Epidermal melanocyte (primary cell): ENCODE results near the gene KIRREL3.

Experiments used
- DNase-seq: peaks from one replicate; pipeline ENCODE4 v3.0.0; 2011; ENCODE audit warnings: low spot score; ENCODE audit not compliant: insufficient read length

Gene KIRREL3

DNA sequence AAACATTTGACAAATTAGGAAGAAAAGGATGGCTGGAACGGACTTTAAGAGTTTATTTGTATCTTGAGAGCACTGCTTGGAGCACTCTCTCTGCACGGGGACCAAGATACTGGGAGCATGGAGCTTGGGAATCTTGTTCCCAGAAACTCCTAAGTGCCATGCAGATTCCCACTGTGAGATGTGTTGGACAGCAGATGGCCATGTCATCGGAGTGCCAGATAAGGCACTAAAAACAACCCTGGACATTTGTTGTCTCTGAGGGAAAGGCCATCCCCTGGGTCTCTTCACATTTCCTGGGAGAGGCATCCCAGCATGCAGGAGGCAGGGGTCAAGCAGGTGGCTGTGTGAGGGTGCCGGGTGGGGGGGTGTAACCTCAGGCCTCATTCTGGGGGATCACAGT is 2.9 kb downstream of the KIRREL3 start:
- no peak for DNase-seq

- DNase-seq, result no peak
Observed at GRCh38 chr11:126997196-126997595, 3.4 kb downstream of the KIRREL3 start.

DNA sequence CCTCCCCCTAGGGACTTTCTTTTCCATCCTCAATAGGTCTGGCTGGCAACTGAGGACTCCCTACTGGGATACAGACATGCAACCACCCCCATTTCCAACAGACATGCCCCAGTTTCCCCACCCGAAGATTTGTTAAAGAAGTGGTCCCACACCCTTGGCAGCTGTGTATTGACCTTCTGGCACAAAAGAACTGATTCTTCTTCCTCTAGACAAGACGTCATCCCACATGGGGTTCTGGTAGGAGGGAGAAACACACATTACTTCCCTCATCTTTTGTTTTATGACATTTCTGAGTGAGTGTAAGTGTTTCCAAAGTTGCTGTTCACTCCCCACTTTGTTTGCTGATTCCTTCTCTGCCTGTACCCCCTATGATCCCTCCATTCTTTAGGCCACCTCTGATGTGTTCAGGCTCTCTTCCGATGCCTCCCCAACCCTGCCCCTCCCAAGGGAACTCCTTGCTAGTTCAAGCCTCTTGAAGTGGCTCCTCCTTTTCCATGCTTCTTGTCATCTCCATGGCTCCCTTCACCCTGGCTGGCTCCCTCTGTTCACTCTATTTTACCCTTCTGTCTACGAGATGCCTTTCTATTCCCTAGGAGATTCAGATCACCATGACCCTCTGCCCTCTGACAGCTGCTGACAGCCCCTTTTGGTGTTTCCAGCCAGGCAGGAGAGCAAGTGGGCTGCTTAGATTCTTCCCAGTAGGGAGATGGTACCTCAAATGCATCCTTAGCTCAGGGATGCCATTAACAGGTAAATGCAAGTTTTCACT is 4.3 kb downstream of the KIRREL3 start:
- DNase-seq, result no peak

DNA sequence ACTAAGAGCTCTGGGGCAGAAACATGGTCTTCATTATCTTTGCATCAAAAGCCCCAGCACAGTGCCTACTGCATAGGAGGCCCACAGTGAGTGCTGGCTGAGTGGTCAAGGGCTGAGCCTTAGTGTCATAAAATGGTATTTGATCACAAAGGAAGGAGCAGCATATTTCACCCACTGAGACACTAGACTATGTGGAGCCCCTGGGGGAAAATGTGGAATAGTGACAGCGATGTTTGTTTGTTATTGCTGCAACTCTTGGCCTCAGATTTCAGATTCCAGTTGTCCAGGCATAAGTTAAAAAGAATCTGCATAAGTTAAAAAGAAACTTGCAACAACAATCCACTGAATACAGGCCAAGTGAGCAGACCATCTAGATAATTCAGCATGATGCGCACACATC is 7.0 kb downstream of the KIRREL3 start:
- no peak for DNase-seq

DNA sequence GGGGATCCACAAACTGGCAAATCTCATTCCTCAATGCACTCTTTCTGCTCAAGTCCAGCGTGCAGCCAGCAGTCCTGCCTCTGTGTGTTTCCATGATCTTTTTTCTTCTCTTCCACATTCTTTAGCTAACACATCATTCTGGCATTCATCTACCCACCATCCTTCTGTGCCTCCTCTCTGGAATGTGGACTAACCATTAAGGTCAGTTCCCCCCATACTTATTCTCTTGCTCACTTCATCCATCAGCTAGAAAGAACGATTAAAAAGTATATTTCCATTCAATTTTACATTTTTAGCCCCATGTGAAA is 7.8 kb downstream of the KIRREL3 start:
- DNase-seq, result no peak

- DNase-seq, result no peak
Observed at GRCh38 chr11:126992065-126992803, 8.3 kb downstream of the KIRREL3 start.

GRCh38 chr11:126991596-126991995 is 9.0 kb downstream of the KIRREL3 start:
- DNase-seq, result no peak

GRCh38 chr11:126990716-126991480 is 9.7 kb downstream of the KIRREL3 start:
- DNase-seq, result no peak

DNA sequence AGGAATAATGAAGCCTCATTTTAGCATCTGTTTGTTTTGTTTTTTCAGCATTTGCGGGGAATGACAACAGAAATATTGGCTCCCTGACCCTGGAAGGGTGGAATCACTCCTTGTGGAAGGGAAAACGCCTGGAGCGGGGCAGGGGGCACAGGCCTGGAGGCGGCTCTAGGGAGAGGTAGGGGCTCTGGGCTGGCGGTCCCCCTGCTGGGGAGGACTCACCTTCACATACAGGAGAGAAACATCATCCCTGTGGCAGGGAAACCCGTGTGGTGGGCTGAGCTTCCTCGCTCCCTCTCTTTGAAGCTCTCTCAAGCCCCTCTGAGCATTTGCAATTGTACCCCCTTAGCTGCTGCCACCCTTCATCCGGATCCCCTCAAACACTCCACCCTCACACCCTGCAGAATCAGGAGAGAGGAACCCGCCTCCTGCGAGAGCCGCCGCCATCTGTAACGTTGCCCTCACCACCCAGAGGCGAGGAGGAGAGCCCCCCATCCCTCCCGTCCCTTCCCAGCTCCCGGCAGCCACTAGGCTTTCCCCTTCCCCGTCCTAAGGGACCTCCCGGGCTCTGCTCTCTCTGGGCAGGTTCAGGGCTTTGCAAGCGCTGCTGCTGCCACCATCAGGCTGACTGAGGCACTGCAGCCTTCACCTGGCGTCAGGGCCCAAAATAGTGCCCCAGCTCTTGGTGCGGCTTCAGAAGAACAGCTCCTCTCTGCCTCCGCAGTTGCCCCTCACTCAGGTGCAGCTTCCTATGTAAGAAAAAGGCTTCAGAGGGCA is 10.4 kb downstream of the KIRREL3 start:
- peak; percentile 70 for DNase-seq

GRCh38 chr11:126988655-126989054 is 11.9 kb downstream of the KIRREL3 start:
- DNase-seq, result no peak

DNA sequence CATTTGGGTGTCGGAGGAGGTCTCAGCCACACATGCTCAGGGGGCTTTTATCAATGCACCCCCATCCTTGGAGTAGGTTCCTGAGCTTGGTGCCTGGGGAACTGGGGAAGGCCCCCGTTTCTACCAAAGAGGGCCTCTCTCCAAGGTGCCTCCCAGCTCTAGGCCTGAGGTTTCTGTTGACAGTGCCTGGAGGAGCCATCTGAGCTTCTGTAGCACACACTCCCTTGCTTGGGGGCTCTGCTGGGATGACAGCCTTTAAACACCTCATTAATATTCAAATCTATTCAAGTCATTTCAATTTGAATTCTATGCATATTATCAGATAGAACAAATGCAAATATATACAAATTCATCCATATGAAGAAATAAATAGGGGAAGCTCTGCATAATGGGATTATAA is 18.9 kb downstream of the KIRREL3 start:
- DNase-seq, result no peak

DNA sequence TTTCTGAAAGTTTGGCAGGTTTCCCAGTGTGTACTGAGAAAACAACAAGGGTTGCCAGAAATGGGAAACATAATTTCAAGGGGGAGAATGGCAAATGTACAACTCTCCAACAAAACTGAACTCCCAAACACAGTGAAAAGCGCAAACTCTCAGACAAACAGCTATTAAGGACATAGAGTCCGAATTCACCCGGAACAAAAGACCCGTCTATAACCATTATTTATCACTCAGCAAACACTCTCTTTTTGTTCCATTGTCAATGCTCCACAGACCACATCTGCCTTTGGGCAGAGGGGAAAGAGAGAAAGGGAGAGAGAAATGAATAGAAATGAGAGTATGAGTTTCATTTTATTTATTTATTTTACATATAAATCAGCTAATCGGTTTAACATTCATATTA is 21.7 kb downstream of the KIRREL3 start:
- DNase-seq, result no peak

DNA sequence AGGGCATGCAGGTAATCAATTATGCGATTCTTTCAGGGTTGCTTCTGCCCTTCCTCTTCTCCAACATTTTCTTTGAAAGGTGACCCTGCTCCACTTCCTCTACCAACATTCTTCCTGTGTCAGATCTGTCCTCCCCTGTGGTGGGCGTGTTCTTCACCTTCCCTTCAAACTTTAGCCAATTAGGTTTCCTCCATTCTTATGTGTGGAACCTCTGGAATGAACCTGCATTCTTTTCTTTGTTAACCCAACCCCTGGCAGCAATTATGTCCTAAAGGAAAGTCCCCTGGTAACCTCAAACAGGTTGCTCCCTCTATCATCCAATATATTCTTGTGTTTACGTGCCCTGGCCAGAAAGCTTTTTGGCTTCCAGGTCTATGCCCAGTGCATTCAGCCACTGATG is 22.4 kb downstream of the KIRREL3 start:
- no peak for DNase-seq

- peak; percentile 22 for DNase-seq
Observed at GRCh38 chr11:126973051-126973450, 27.5 kb downstream of the KIRREL3 start.

GRCh38 chr11:126971305-126971704 is 29.3 kb downstream of the KIRREL3 start:
- no peak for DNase-seq

DNA sequence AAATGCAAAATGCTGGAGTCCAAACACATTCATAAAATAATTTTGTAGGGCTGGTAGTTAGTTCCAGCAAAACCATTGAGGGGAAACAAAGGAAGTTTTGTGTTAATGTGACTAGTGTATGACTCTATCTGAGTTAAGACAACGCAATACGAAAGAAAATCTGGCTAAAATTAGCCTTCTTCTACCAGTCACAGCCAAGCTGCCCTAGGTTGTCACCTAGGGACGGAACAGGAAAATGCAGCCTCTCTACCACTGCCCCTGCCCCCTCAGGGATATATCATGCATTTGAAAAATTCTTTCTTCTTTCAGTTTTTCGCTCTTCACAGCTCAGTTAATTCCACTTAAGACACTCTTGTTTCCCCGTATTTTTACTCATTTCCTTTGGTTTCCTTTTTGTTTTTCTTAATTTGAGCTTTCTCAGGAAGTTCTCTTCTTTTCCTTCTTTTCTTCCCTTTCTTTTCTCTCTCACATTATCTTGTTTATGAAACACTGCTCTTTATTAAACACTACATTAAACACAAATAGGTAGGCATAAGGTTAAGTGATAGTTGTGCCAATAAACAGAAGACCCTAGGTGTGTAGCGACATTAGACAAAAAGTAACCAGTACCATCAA is 30.6 kb downstream of the KIRREL3 start:
- peak; percentile 47 for DNase-seq

DNA sequence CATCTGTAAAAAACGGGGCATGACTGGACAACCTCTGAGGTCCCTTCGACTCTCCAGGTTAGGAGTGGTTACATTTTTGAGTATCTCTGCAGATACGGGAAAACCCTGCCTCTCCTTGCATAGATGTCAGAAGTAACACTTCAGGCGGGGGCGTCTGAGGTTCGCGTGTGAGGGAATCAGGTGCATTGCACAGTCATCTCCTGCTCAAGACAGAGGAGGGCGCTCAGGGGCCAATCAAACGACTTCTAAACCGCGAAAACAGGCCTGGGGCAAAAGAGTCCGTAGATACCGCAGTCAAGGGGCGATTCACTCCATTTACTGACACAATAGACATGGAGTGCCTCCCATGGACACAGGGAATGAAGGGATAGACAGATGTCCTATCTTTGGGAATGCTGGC is 31.7 kb downstream of the KIRREL3 start:
- DNase-seq, result no peak

- no peak for DNase-seq
Observed at GRCh38 chr11:126965331-126965730, 35.2 kb downstream of the KIRREL3 start.

GRCh38 chr11:126963603-126964363 is 36.8 kb downstream of the KIRREL3 start:
- no peak for DNase-seq

DNA sequence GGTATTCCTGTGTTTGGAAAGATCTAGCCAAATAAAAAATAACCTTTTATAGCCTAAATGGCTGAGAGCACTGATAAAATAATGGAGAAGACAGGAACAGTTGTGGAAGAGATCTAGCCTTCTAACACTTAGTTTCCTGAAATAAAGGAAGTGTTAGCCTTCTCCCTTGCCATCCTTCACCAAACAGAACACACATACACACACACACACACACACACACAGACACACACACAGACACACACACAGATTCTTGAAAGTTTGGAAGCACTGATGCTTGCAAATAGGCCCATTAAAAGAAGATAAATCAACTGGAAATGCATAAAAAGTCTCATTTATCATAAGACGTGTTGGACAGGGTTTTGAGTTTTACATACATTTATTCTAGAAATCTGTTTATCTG is 37.5 kb downstream of the KIRREL3 start:
- DNase-seq, result no peak
